ENCODE data around the gene TSPAN4.

DNA sequence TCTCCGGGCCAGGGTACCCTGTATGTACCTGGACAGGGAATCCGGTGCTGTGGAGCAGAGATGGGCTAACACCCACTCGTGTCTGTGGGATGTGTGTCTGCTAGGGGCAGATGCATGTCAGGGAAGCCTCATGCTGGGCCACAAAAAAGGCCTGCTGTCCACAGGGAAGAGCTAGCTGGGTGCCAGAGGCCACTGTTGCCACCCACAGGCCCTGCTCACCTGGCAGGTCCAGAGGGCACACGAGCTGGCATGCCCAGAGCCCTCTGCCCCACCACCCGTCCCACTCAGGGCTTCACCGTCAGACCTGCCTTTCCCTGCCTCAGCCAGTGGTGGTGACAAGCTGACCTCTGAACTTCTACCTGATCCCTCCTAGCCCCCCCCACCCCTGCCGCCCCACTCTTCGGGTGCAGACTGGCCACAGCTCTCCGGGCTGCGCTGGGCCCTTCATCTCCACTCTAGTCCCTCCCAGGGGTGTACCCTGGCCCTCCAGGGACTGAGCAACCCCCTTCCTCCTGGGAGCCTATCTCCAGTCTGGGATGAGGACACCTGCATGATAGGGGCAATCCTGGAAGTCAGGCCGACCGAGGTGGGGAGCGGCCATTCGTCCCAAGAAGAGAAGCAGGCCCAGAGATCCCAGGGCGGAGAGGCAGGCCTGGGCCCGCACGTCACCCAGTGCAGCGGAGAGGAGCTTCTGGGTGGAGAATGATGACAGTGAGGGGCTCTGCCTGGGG, 45.9 kb upstream of the TSPAN4 start:
- TF ChIP-seq CTCF (conservative IDR thresholded peaks at IDR 0.05; ENCODE audit: low read length) (no peak), EZH2phosphoT487 (IDR thresholded peaks at IDR 0.05; ENCODE audit: borderline replicate concordance, low read depth, low read length) (no peak)

Data from OCI-LY7 (cell line).